GM10847 (cell line): Measurements from ENCODE around the gene MAFG.

ENCODE experiments used
- POLR2A ChIP-seq: IDR thresholded peaks from 2 replicates; pipeline ENCODE4 v1.6.1; 2011; ENCODE audit not compliant: insufficient read length; ENCODE audit errors: extremely low read depth

MAFG gene

DNA sequence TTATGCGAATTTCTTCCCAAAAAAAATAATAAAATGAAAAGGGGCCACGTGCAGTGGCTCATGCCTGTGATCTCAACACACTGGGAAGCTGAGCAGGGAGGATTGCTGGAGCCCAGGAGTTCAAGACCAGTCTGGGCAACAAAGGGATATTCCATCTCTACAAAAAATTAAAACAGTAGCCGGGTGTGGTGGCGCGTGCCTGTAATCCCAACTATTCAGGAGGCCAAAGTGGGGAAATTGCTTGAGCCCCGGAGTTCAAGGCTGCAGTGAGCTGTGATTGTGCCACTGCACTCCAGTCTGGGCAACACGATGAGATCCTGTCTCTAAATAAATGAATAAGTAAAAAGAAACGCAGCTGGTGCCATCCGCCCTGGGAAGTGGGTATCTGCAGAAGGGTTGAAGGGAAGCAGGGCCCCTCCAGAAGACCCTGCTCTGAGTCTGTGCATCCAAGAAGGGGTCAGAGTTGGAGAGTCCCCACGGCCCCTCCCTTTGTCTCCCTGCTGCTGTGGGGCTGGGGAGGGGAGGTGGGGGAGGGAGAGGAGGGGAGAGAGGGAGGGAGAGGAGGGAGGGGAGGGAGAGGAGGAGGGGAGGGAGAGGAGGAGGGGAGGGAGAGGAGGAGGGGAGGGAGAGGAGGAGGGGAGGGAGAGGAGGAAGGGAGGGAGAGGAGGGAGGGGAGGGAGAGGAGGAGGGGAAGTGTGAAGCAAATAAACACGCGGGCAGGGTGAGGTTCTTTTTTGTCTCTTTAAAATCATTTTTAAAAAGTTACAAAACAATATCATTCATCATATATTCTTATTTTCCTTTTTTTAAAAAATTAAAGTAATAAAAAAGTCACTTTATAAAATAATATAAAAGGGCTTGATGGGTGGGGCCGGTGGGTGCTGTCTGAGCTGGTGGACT lies 24.5 kb upstream of the MAFG start:
- TF ChIP-seq POLR2A = no peak

DNA sequence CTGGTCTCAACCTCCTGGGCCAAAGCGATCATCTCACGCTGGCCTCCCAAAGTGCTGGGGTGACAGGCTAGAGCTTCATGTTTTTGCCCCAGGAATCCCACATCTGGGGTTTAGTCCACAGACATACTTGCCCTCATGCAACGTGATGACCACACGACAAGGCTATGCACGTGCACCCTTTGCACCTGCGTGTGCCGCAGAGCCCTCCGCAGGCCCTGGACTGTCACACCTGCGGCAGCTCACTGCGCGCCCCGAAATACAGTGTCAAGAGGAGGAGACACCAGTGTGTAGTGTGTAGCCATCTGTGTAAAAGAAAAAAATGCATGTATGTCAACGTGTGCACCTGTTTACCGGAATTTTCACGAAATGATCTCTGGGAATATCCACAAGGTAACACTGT lies 23.0 kb upstream of the MAFG start:
- TF ChIP-seq POLR2A = no peak

DNA sequence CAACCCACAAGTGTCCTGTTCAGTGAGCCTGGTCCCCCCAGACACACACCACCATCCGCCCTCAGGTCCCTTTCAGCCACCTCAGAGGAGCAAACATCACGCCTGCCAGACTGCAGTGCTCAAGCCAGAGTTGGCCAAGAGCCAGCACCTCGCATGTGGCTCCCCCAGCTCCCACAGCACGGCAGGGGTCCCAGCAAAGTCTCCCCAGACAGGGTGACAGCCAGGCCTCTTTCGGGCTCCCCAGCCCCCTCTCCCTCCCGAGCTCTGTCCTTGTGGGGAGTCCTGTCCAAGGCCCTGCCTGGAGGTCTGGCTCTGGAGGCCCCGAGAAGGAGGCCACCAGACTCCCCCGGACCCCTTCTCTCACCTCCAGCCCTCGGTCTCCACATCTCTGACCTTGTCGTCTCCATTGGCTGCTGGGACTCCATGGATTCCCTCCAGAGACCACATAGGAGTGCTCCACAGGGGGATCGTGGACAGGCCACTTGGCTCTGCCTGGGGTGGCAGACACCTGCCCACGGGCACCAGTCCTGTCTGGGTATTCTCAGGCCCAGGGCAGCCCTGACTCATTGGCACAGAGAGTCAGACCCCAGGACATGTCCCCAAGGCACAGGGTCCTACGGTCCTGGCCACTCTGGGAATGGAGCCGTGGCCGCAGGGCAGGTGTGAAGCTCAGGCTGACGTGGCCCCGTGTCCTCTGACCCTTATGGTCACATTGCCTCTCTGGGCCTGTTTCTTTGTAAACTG lies 21.3 kb upstream of the MAFG start:
- no peak for TF ChIP-seq POLR2A

DNA sequence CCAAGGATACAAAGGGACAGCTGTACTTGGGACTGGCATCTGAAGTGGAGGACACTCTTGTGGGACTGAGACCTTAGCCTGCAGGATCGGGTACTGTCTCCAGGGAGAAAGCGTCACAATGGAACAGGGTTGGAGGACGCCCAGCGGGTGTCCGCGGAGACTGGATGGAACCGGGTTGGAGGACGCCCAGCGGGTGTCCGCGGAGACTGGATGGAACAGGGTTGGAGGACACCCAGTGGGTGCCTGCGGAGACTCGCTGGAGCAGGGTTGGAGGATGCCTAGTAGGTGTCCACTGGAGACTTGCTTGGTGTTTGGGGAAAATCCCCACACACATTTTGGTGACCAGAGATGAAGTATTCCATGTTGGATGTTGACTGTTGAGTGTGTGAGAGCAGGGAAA lies 19.7 kb upstream of the MAFG start, which contains the start of gene MYADML2:
Gene MYADML2 (minus strand): TSS at position 45 of the 400 bp plus-strand sequence. CDS start 5,492 bp downstream, outside the sequence.
- TF ChIP-seq POLR2A = no peak

DNA sequence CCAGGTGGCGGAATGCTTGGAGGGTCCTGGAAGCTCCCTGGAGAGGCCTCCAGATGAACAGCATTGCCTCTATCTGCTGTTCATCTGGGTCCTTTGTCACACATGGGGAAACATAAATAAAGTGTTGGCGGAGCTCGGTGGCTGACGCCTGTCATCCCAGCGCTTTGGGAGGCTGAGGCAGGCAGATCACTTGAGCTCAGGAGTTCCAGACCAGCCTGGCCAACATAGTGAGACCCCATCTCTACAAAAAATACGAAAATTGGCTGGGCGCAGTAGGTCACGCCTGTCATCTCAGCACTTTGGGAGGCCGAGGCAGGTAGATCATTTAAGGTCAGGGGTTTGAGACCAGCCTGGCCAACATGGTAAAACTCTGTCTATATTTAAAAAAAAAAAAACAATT lies 17.3 kb upstream of the MAFG start:
- no peak for TF ChIP-seq POLR2A

DNA sequence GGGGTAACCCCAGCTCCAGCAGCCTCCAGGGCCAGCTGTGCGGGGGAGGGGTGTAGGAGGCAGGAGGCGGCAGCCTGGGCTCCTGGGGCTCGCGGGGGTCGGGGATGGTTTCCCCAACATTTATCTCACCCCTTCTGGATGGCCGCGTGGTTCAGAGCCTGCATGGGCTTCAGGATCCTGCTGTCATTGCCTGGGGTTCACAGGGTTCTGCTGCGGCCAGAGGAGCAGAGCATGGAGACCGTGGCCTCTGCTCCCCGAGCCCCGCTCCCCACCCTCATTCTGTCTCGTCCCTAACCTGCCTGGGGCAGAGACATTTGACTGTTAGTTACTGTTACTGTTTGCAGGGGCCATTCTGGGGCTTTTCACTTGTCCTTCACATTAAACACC lies 14.6 kb upstream of the MAFG start:
- TF ChIP-seq POLR2A = no peak

DNA sequence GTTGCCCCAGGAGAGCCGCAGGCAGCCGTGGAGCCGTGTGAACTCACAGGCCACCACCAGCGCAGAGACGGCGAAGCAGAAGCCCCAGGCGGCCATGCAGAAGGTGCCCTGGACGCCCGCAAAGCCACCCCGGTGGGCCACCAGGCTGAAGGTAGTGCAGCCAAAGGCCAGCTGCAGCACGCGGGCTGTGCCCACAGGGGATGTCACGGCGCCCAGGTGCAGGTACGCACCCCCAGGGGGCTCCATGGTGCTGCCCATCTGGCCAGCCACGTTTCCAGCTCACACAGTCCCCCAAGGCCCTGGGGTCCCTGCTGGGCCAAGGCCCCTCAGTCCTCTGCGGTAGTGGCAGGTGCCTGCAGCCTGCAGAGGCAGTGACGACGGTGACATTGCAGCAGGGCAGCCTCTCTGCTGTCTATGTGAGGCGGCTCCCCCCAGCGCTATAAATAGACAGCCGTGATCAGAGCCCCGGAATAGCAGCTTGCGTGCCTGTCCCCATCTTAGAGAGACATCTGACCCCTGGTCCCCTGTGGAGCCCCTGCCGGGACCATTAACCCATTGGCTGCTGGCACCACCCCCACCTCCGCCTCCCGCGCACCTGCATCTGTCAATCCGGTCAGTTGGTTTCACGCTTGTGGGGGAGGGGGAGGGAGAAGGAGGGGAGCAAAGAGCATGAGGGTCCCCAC lies 14.1 kb upstream of the MAFG start:
- TF ChIP-seq POLR2A = no peak

DNA sequence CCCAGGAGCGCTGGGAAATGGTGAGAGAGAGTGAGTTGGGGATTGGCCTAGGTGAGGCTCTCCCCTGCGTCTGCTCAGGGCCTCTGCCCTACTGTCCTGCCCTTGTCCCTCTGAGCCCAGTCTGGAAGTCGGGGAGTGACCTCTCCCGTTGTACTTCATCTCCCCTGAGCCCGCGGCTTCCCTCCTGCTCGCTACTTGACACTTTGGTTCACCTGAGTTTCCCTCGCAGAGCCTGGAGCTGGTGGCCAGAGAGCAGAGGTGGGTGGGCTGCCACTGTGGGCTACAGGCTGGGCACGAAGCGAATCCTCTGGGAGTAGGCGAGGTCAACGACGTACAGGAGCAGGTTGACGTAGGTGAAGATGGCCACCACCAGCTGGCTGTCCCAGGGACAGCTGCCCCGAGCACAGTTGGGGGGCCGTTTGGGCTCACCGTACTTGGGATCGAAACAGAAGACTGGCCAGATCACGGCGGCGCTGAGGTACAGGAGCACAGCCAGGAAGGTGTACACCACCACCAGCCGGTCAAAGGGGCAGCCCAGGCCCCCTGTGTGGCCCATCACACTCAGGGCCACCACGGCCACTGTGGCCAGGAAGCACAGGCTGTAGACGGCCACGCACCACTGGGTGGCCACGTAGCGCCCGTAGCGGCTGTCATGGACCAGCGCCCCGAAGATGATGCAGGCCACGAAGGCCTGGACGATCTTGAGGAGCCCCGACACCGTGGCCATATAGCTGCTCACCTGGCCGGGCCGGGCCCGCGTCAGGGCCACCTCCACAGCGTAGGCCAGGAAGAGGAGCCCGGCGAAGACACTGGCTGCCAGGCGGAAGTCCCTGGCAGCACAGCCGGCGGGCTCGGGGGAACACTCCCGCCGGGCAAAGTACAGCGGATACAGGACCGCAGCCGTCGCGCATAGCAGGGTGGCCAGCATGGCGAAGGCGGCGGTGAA lies 13.3 kb upstream of the MAFG start:
- TF ChIP-seq POLR2A = no peak

DNA sequence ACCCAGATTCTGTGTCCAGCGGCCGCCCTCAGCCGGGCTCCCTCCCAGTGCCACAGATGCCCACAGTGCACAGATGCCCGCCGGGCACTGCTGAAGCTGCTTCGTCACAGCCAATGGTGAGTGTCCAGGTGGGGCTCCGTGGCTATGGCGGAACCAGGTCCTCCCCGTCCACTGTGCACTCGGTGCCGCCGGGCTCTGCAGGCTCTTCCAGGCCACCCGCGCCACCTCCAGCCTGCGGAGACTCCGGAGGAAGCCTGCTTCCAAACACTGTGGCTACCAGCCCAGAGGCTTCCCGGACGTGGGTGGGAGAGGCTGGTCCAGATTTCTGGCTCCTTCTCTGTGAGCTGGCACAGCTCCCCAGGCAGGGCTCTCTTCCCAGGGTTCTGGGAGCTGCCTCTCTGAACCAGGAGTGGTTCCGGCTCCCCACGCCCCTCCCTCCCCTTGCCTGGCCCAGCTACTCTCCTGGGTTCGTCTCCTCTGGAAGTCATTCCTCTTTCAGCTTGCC lies 12.4 kb upstream of the MAFG start:
- no peak for TF ChIP-seq POLR2A

DNA sequence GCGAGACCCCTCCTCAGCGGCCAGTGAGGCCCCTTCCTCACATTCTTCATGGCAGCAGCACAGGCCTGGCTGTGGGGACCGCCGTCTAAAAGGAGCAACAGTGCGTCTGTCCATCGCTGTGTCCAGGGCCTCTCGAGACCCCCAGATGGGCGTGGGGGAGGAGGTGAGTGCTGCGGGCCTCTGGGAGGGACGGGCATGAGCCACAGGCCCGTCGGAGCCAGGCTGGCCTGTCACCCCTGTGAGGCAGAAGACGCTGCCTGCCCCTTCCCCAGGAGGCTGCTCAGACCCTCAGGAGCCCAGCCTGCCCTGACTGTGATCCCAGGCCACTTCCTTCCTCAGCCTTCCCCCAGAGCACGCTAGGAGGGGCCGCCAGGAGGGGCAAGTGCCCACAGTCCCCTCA lies 11.7 kb upstream of the MAFG start:
- TF ChIP-seq POLR2A = no peak

DNA sequence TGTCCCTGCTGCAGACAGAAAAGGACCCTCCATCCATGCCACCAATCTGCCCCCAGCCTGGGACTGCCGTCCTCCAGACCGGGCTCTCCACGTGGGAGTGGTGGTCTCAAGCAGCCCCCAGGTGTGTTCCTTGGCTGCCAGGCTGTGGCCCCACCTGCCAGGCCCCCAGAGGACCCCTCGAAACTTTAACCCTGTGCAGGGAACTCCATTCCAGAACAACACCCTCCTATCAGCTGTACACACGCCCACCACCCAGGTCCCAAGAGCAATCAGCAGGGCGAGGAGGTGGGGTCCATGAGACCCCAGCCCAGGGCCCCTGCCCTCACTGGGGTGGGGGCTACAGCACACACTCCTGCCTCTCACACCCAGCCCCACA lies 8.2 kb upstream of the MAFG start:
- TF ChIP-seq POLR2A = no peak

DNA sequence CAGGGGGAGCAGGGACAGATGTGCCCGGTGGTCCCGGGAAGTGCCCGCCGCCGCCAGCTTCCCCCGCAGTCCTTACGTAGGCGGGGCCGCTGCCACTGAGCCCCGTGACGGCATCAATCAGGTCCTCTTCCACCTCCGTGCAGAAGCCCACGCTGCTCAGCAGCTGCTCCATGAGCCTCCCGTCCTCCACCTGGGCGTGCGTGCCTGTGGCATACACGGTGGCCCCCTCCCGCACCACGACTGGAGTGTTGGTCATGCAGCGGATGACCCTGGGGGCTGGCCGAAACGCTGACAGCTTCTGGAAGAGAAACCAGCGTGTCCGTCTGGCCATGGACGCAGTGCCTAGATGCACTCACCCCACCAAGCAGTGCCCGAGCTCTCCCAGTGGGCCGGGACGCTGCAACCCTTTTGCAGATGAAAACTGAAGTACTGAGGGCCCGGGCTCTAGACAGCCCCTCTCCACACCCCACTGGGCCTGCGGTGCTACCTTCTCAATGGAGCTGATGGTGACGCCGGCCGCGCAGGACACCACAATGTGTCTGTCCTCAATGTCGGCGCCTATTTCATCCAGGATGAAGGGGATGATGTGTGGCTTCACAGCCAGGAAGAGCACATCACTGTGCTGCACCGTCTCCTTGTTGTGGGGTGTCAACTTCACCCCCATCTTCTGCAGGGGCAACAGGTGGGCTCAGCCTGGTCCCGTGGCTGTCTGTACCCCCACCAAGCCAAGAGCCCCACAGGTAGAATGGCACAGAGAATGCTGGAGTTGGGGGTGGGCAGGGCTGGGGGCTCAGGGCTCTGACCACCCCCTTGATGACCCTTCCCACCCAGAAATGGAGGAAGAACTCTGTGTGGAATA lies 7.5 kb upstream of the MAFG start:
- no peak for TF ChIP-seq POLR2A

DNA sequence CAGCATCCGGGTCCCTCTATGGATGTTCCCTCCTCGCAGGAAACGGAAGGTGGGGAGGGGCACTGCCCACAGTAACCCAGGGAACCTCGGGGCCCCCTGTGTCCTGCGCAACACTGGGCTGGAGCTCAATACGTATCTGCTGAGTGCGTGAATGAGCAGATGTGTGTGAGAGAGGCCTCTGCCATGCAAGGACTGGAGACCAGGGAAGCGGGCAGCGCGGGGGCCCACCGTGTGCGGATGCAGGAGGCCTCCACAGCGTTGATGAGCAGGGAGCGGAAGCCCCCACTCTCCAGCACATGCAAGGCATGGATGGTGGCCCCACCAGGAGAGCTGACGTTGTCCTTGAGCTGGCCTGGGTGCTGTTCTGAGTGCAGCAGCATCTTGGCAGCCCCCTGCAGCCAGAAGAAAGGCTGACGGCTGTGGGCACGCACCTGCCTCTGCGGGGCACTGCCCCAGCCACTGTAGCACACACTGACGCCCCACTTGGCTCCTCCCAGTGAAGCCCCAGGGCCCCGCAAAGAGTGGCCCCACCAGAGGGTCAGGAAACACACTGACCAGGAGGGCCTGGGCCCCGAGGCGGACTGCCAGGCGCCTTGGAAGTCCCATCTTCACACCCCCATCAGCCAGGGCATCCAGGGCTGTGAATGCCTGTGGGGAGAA lies 6.7 kb upstream of the MAFG start:
- TF ChIP-seq POLR2A = no peak

DNA sequence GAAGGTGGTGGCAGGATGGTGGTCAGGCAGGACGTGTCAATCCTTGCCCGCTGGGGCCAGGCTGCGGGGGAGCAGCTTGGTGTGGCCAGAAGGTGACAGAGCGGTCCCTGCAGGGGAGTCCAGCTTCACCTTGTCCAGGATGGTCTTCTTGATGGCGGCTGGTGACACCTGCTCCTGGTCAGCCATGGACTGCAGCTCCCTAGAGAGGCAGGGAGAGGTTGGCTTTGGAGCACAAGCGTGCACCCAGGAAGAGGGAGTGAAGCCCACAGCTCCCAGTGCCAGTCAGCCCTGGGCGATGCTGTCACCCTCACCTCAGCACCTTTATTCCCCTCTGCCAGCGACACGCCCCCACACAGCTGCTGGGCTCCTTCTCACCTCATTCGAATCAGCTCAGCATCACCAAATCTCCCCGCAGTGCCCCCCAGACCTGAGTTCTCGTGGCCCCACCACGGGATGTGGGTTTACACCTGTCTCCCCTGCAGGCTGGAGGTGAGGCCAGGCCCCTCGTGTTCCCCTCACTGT lies 5.7 kb upstream of the MAFG start:
- no peak for TF ChIP-seq POLR2A
